Esophagus (tissue), 2 donors: ENCODE results near the gene RPS15A. TPM values are rescaled to one million over a fixed set of nuclear protein-coding genes. Genes with fewer than 3 reads are reported as not detected.
"Not testable (repeated sequence)": the region's sequence is repeated elsewhere in the genome, so short reads cannot be mapped to it uniquely, and the experiment has no call there.

Experiments
- H3K27ac ChIP-seq, 2 donors: one replicate each; pipeline ENCODE4 v1.5.1; 2013; ENCODE audit warnings: low read depth in 2 of 2, mild to moderate bottlenecking in 2 of 2, inconsistent platforms in 1 of 2, low read length in 1 of 2, moderate library complexity in 1 of 2
- H3K27me3 ChIP-seq, 2 donors: one replicate each; pipeline ENCODE4 v1.6.1; 2013; ENCODE audit warnings: low read length in 2 of 2, control low read depth in 1 of 2, mild to moderate bottlenecking in 1 of 2; ENCODE audit not compliant: insufficient read depth in 2 of 2, control insufficient read depth in 1 of 2
- H3K36me3 ChIP-seq, 2 donors: one replicate each; pipeline ENCODE4 v1.6.1; 2013; ENCODE audit warnings: low read length in 1 of 2; ENCODE audit not compliant: control insufficient read depth in 2 of 2, insufficient read depth in 2 of 2
- H3K4me1 ChIP-seq, 2 donors: one replicate each; pipeline ENCODE4 v1.6.1; 2013; ENCODE audit warnings: low read length in 1 of 2; ENCODE audit not compliant: control insufficient read depth in 2 of 2, insufficient read depth in 2 of 2
- H3K4me3 ChIP-seq, 2 donors: one replicate each; pipeline ENCODE4 v1.5.1; 2013; ENCODE audit warnings: low read length in 2 of 2, mild to moderate bottlenecking in 2 of 2, low read depth in 1 of 2, moderate library complexity in 1 of 2
- H3K9me3 ChIP-seq, 2 donors: one replicate each; pipeline ENCODE4 v1.6.1; 2013; ENCODE audit warnings: mild to moderate bottlenecking in 2 of 2, low read depth in 1 of 2, low read length in 1 of 2, moderate library complexity in 1 of 2; ENCODE audit not compliant: control insufficient read depth in 2 of 2, insufficient read depth in 1 of 2
- WGBS, 2 donors: extraction: QIAGEN DNeasy Blood & Tissue Kit; methylation state at CpG; one replicate each; pipeline ENCODE4 v1.1.7; 2013; 5-methylcytosine and 5-hydroxymethylcytosine counted together
- polyA plus RNA-seq, 2 donors: library from polyadenylated mRNA; stranded (reverse); fragments of 200-250 nt; gene quantifications; one replicate each; pipeline ENCODE4 v1.2.3, GENCODE V29; 2013
- donor health status: healthy with polysubstance abuse.
- donor health status: Bipolar disorder and iron deficiency.

RPS15A gene
- polyA plus RNA-seq, 2 donors = 2,199 to 3,397 TPM

- no peak overlapping the region for H3K27ac ChIP-seq
- peaks cover 0 to 4% of the 10 kb centered on the region in 2 donors for H3K4me1 ChIP-seq
- no peaks in the 10 kb centered on the region for H3K27me3 ChIP-seq
- peaks cover 6 to 29% of the 10 kb centered on the region in 2 donors for H3K36me3 ChIP-seq
- no peaks in the 10 kb centered on the region for H3K9me3 ChIP-seq
- WGBS, 2 donors = 82 to 85% methylated on average over 8 of the region's 8 CpGs
- no peak overlapping the region for H3K4me3 ChIP-seq
Observed at GRCh38 chr16:18782697-18783429, 7.3 kb downstream of the RPS15A start.

- H3K4me1 ChIP-seq, H3K4me3 ChIP-seq, H3K27ac ChIP-seq, H3K27me3 ChIP-seq, H3K9me3 ChIP-seq: not testable (repeated sequence)
- 80 to 86% methylated on average over 5 to 6 of the region's 6 CpGs for WGBS, 2 donors
- peaks cover 6 to 22% of the 10 kb centered on the region in 2 donors for H3K36me3 ChIP-seq
Observed at GRCh38 chr16:18781232-18781631, 8.9 kb downstream of the RPS15A start.

- H3K36me3 ChIP-seq = peaks cover 6 to 17% of the 10 kb centered on the region in 2 donors
- WGBS, 2 donors = 63 to 64% methylated on average over 7 to 8 of the region's 8 CpGs
- H3K27me3 ChIP-seq, H3K27ac ChIP-seq, H3K9me3 ChIP-seq, H3K4me1 ChIP-seq, H3K4me3 ChIP-seq: not testable (repeated sequence)
Observed at GRCh38 chr16:18780460-18781026, 9.6 kb downstream of the RPS15A start.

GRCh38 chr16:18777664-18778063, 12.5 kb downstream of the RPS15A start:
- not testable (repeated sequence) for H3K36me3 ChIP-seq, H3K4me3 ChIP-seq, H3K4me1 ChIP-seq, H3K27ac ChIP-seq, H3K27me3 ChIP-seq, H3K9me3 ChIP-seq
- 86 to 95% methylated on average over 1 of the region's 1 CpG for WGBS, 2 donors

GRCh38 chr16:18776334-18776733, 13.8 kb downstream of the RPS15A start:
- H3K27ac ChIP-seq, H3K27me3 ChIP-seq, H3K4me3 ChIP-seq, H3K4me1 ChIP-seq, H3K36me3 ChIP-seq, H3K9me3 ChIP-seq: not testable (repeated sequence)
- WGBS, 2 donors = 70 to 85% methylated on average over 5 of the region's 5 CpGs

- not testable (repeated sequence) for H3K27me3 ChIP-seq, H3K4me1 ChIP-seq, H3K27ac ChIP-seq, H3K36me3 ChIP-seq, H3K4me3 ChIP-seq, H3K9me3 ChIP-seq
- 92 to 98% methylated on average over 4 of the region's 4 CpGs for WGBS, 2 donors
Observed at GRCh38 chr16:18774651-18775050, 15.5 kb downstream of the RPS15A start.

GRCh38 chr16:18772171-18772570, 18.0 kb downstream of the RPS15A start:
- H3K4me1 ChIP-seq, H3K4me3 ChIP-seq, H3K27me3 ChIP-seq, H3K36me3 ChIP-seq, H3K27ac ChIP-seq, H3K9me3 ChIP-seq: not testable (repeated sequence)
- 77 to 84% methylated on average over 7 of the region's 7 CpGs for WGBS, 2 donors

- H3K27ac ChIP-seq, H3K27me3 ChIP-seq, H3K36me3 ChIP-seq, H3K4me3 ChIP-seq, H3K9me3 ChIP-seq, H3K4me1 ChIP-seq: not testable (repeated sequence)
- WGBS, 2 donors = 82 to 92% methylated on average over 11 of the region's 11 CpGs
Observed at GRCh38 chr16:18770336-18770962, 19.7 kb downstream of the RPS15A start.

- not testable (repeated sequence) for H3K9me3 ChIP-seq, H3K4me3 ChIP-seq
- WGBS, 2 donors = 59 to 72% methylated on average over 6 of the region's 7 CpGs
Observed at GRCh38 chr16:18767217-18767616, 22.9 kb downstream of the RPS15A start.

GRCh38 chr16:18762713-18763112, 27.4 kb downstream of the RPS15A start:
- 27 to 36% methylated on average over 3 of the region's 5 CpGs for WGBS, 2 donors
- H3K27me3 ChIP-seq, H3K9me3 ChIP-seq, H3K4me3 ChIP-seq, H3K4me1 ChIP-seq, H3K27ac ChIP-seq, H3K36me3 ChIP-seq: not testable (repeated sequence)

More at GRCh38 chr16:18767217-18767616, 22.9 kb downstream of the RPS15A start:
- H3K36me3 ChIP-seq, H3K27me3 ChIP-seq, H3K27ac ChIP-seq, H3K4me1 ChIP-seq: not testable (repeated sequence)
